Stimulated activated CD8-positive, alpha-beta memory T cell treated with anti-CD3 and anti-CD28 coated beads, Interleukin-15, amount 100 ng/mL, for 1 hour (primary cell): ENCODE measurements around the gene ZHX3.

ENCODE experiments used
- DNase-seq: peaks from one replicate; pipeline ENCODE4 v3.0.0-alpha.2; 2020; ENCODE audit warnings: low read depth

ZHX3 gene

GRCh38 chr20:41151134-41151869, 166.2 kb downstream of the ZHX3 start:
- DNase-seq = no peak

GRCh38 chr20:41150664-41151063, 166.9 kb downstream of the ZHX3 start:
- DNase-seq = no peak

DNA sequence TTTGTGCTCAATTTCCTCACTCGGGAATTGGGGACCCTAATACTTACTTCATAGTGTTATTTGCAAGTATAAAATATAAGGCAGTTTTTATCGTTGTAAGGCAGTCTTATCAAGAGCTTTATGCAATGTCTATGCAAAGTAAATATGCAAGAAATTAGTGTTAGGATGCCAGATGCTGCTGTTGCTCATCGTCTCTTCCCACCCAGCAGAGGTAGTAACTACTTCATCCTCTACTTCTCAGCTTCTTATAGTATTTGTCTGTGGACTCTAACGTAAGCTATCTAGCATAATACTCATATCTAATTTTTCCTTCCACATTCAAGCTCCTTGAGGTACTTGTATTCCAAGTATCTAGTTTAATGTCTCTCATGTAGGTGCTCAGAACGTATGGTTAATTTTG, 168.6 kb downstream of the ZHX3 start:
- no peak for DNase-seq

DNA sequence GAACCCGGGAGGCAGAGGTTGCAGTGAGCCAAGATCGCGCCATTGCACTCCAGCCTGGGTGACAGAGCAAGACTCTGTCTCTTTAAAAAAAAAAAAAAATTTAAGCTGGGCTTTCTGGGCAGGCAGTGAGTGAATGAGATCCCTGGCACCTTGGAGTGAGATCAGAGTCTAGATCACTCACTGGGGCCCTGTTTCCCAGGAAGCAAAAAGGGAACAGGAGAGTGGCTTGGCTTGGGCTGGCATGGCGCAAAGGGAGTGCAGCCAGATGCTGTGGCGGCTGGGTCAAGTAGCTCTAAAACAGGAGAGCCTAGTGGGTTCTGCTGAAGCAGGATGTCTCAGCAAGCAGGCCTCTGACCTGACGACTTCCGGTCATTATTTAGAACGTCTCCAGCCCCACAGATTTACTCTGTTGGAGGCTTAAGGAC, 169.8 kb downstream of the ZHX3 start:
- DNase-seq = no peak

DNA sequence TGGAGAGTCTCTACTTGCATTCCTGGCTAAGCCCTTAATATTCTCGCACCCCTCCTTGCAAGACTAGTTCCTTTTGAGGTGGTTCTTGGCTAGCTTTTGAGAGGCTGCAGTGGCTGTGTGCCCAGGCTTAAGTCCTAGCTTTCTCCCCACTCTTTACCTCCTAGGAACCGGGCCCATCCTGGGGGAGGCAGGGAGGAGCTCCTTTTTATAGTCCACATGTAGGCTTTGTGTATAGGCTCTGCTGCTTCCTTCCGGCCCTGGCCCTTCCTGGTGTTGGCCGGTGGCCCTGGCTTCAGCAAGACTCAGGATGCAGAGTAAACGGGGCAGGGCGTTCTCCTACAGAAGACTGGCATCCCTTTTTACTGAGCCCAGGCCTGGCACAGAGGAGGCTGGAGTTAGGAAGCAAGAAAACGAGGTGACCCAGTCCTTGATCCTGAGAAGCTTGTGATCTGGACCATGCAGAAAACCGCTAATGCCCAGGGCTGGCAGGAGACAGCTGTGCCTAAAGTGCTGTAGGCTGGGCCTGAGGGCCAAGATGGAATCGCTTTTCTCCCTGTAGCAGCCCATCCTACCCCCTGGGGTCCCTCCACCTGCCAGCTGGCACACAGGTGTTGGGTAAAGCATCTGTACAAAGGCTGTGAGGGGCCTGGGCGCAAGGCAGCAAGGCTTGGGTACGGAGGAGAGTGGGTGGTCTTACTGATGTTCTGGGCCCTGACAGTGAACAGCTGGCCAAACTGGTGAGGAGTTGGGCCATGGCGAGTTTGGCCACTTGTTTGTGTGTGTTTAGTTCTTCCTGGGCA, 171.5 kb downstream of the ZHX3 start:
- no peak for DNase-seq

DNA sequence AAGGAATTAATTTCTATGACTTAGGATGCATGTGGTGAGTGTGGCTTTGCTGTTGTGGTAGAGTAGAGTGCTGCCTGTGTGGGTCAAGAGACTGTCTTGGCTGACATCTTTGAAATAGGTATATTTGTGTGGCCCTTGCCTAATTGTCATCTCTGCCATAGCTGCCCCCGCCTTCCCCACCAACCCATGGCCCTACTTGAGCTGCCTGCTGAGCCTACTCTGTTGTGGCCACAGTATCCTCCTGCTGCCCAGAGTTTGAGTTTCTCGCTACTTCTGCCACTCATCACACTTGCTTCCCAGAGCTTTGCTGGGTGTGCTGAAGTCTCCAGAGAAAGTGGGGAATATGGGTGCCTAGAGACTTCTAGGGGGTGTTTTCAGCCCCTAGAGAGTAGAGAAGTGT, 172.2 kb downstream of the ZHX3 start:
- DNase-seq = no peak

DNA sequence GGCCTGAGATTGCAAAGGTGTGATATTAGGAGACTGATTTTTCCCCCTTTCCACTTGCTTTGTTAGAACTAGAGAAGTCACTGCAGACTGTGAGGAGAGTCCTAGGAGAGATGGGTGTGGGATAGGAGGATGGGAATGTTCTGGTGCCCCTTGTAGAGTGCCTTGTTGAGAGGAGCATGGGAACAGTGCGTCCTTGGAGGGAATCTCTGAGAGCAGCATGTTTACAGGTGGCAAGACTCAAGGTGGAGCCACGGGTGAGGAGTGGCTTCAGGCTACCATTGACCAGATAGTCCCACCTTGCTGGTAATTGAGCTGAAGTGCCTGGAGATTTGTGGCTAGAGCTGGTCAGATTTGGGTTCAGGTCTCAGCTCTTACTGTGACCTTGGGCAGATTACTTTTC, 174.2 kb downstream of the ZHX3 start:
- no peak for DNase-seq

DNA sequence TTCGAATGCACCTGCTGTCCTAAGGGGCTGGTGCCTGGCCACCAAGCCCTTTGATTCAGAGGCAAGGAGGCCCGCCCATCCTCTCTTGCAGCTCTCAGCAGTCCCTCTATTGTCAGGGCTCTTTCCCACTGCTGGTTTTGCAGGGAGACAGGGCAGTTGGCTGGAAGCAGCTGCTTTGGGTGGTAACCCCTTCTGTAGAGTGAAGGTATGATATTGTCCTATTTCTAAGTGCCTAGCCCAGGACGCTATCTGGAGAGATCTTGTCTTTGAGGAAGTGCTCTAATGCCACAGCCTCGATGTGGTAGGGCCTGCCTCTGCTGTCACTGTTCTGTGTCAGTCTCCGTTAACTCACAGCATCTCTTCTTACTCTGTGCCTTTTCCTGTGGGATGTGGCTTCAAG, 174.6 kb downstream of the ZHX3 start:
- no peak for DNase-seq

DNA sequence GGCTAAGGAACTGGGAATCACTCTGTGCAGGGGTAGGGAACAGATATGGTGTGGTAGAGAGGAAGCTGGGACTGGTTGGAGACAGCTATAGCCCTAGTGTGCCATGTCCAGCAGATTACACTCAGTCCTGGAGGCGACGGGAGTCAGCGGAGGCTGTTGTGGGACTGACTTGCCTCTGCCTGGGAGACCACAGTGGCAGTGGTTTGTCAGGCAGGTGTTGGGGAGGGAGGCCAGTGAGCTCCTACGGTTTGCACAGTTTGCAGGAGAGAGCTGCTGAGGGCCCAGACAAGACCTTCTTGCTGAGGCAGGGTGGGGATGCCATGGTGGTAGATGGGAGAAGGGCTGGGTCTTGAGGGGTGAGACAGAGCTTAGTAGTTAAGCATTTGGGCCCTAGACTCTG, 175.3 kb downstream of the ZHX3 start:
- DNase-seq = no peak

DNA sequence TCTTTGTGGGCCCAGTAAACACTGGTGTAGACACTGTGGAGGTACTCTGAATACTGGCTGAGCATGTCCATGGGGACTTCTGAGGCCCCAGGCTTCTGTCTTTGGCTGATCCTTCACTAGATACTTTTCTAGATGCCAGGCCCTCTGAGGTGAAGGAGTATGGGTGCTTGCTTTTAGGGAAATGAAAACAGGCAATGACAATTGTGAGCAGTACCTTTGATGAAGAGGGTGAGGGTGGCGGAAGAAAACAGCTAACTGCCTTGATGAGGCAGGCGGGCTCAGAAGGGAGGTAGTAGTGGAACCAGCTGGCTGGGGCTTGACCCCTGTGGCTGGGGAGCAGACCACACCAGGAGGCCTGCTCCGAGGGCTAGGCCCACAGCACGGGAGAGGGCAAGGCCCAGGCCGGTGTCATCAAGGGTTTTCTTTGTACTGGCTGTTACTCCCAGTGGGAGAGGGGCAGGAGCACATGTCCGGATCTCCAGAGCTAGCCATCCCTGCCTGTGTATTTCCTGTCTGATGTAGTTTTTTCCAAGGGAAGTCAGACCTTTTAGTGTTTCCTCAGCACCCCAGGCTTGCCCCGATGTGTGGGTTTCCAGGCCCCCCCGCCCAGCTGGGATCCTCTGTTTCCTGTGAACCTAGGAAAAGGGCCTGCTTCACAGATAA, 176.2 kb downstream of the ZHX3 start:
- DNase-seq = no peak

DNA sequence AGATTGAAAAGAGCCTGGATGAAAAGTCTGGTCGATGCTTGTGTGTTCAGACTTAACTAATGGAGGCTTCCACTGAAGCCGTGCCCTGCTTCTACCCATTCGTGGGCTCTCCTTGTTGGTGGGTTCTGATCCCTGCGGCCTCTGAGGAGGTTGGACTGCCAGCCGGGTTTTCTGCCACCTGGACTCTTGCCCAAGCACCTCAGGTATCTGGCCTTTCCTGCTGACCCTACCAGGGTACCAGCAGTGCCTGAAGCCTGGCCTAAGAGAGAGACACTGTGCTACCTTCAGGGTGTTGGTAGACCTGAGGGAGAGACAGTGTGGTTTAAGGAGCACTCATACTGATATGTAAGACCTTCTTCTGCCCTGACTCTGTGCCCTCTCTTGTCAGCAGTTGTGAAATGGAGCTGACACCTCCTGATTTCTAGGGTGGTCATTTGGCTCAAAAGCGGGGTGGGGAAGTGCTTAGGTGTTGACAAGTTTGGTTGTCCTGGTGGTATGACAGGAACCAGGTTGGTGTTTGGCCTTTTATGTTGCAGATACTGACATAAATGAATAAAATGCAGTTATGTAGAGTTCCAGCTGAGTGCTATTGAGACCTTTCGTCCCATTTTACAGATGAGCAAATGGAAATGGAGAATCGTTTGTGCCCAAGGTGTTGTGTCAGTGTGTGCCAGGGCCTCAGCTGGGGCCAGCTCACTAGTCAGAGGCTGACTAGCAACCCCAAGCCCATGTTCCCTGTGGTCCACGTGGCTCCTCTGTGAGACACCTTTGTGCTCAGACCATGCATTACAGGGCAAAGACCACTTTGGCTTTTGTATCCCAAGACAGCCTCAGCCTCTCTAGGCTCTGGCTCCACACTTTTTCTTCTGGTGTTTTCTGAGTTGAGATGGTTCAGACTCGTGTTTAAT, 177.1 kb downstream of the ZHX3 start:
- no peak for DNase-seq

DNA sequence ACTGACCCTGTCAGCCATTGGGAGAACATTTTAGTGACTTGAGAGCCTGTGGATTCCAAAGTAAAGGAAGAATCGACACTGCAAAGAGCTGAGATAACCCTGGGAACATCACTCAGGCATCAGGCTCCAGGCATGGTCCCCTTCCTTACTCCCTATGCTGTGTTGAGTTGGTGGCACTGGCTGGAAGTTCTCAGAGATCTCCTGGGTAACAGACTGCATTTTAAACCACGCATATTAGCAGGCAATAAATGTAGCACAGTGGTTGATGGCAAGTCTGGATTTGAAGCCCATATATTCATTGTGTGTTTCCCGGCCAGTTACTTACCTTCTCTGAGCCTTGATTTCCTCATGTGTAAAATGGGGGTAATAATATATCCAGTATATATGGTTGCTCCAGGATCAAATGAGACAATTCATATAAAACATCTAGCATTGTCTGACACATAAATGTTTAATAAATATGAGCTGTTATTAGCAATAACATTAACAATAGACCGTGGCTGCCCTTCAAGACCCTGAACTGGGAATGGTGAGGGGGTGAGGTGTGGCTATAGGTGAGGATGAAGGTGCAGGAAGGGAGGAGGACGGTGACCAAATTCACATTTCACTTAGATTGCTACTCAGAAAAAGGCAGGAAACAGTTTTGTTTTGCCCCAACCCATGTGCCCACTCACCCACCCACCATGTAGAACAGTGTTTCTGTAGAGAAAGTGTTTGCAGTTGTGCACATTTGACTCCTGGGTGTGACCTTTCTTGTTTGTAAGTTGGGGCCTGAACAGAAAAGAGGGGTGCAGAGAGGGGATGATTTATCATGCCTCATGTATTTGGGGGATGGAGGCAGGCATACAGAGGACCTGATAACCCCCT, 178.1 kb downstream of the ZHX3 start:
- no peak for DNase-seq

DNA sequence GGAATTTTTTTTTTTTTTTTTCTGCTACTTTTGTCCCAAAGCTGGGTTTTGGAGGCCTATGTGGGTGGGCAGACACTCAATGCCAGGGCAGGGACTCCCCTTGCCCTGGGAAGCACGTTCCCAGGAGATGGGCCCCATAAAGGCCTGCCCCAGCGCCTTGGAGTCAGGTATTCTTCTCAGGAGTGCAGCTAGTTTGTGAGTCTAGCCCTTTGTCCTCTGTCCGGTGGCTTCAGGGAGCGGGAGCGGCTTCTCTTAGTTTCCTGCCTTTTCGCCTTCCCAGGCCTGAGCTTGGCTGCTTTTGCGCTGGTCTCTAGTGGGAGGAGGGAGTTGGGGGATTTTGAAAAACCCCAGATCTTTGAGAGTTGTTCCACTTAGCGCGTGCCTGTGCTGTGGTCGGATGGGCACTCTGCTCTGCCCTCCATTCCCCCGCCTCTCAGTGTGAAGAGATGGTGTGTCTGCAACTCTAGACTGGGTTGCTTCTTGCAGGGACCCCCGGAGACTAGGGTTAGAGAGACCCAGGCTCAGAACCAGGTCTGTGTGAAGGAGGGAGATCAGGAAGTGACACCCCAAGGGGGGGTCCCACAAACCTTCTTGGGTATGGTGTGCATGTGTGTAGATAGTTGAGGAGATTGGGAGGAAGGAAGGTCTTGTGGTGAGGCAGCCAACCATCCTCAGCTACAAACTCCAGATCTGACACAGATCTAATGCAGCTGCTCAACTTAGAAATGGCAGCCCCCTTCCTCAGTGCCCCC, 178.9 kb downstream of the ZHX3 start:
- no peak for DNase-seq

- DNase-seq = peak; percentile 28
Measured at GRCh38 chr20:41137614-41138474, 179.7 kb downstream of the ZHX3 start.

- DNase-seq = peak; percentile 61
Measured at GRCh38 chr20:41136680-41137613, 180.6 kb downstream of the ZHX3 start, which contains the start of gene PLCG1. PLCG1 (plus strand) TSS chr20:41137543; CDS start chr20:41137642, 99 bp downstream.

- no peak for DNase-seq
Measured at GRCh38 chr20:41135888-41136679, 181.4 kb downstream of the ZHX3 start.
